Type B pancreatic cell (in vitro differentiated cells): Measurements from ENCODE around the gene LRRC7. TPM values are rescaled to one million over a fixed set of nuclear protein-coding genes. Genes with fewer than 3 reads are reported as not detected.

ENCODE experiments used
- DNase-seq: peaks from one replicate; pipeline ENCODE4 v3.0.0; 2021; ENCODE audit warnings: mixed read lengths; ENCODE audit not compliant: unreplicated experiment; ENCODE audit errors: extremely low spot score
- H3K27ac Mint-ChIP-seq: 2 replicates; pipeline ENCODE4 v1.8.0; 2021; ENCODE audit warnings: mild to moderate bottlenecking, mixed read lengths
- H3K27me3 Mint-ChIP-seq: 2 replicates; pipeline ENCODE4 v1.8.0; 2021; ENCODE audit warnings: mixed read lengths
- H3K36me3 Mint-ChIP-seq: 2 replicates; pipeline ENCODE4 v1.8.0; 2021; ENCODE audit warnings: mixed read lengths
- H3K4me1 Mint-ChIP-seq: one replicate; pipeline ENCODE4 v1.8.0; 2021; ENCODE audit warnings: mixed read lengths; ENCODE audit not compliant: unreplicated experiment
- H3K4me3 Mint-ChIP-seq: 2 replicates; pipeline ENCODE4 v1.8.0; 2021; ENCODE audit warnings: mild to moderate bottlenecking, mixed read lengths
- H3K9me3 Mint-ChIP-seq: 2 replicates; pipeline ENCODE4 v1.8.0; 2021; ENCODE audit warnings: mixed read lengths
- CTCF ChIP-seq: fragments of 200-600 bp; sonication (generic); conservative IDR thresholded peaks from 2 replicates; pipeline ENCODE4 v1.5.0; 2021; ENCODE audit warnings: antibody characterized with exemption, mild to moderate bottlenecking
- total RNA-seq: library from RNA; stranded (reverse); gene quantifications from 2 replicates; pipeline ENCODE4 v1.2.1, GENCODE V29; 2021; ENCODE audit warnings: low replicate concordance

The LRRC7 gene
- total RNA-seq, 1 donor from 2014 or later, result 2.8 TPM

GRCh38 chr1:69691179-69691578 lies 123.5 kb downstream of the LRRC7 start:
- peaks cover 12% of the 10 kb centered on the region for H3K4me1 Mint-ChIP-seq
- no peak for TF ChIP-seq CTCF
- DNase-seq, result no peak
- no peak overlapping the region for H3K27ac Mint-ChIP-seq
- peaks cover 3% of the 10 kb centered on the region for H3K27me3 Mint-ChIP-seq
- H3K36me3 Mint-ChIP-seq, result peaks cover 3% of the 10 kb centered on the region
- peaks cover 5% of the 10 kb centered on the region for H3K9me3 Mint-ChIP-seq
- no peak overlapping the region for H3K4me3 Mint-ChIP-seq

- Mint-ChIP-seq H3K27me3 (peaks cover 17% of the 10 kb centered on the region), H3K4me3 (no peak overlapping the region), H3K4me1 (peaks cover 12% of the 10 kb centered on the region), H3K36me3 (no peaks in the 10 kb centered on the region), H3K27ac (no peak overlapping the region), H3K9me3 (peaks cover 11% of the 10 kb centered on the region)
- TF ChIP-seq CTCF, result no peak
- no peak for DNase-seq
Observed at GRCh38 chr1:69693921-69694675, 126.4 kb downstream of the LRRC7 start.

GRCh38 chr1:69697340-69697739 lies 129.6 kb downstream of the LRRC7 start:
- TF ChIP-seq CTCF, result no peak
- Mint-ChIP-seq H3K4me1 (peaks cover 5% of the 10 kb centered on the region), H3K36me3 (no peaks in the 10 kb centered on the region), H3K27me3 (peaks cover 30% of the 10 kb centered on the region), H3K4me3 (no peak overlapping the region), H3K27ac (no peak overlapping the region), H3K9me3 (peaks cover 13% of the 10 kb centered on the region)
- DNase-seq, result no peak

- DNase-seq, result no peak
- Mint-ChIP-seq H3K36me3 (no peaks in the 10 kb centered on the region), H3K4me1 (no peaks in the 10 kb centered on the region), H3K9me3 (peaks cover 14% of the 10 kb centered on the region), H3K4me3 (no peak overlapping the region), H3K27me3 (peaks cover 36% of the 10 kb centered on the region), H3K27ac (no peak overlapping the region)
- peak; percentile 62 for TF ChIP-seq CTCF
Observed at GRCh38 chr1:69700770-69701169, 133.0 kb downstream of the LRRC7 start.

GRCh38 chr1:69702085-69702484 lies 134.4 kb downstream of the LRRC7 start:
- Mint-ChIP-seq H3K27me3 (peaks cover 42% of the 10 kb centered on the region), H3K4me1 (no peaks in the 10 kb centered on the region), H3K4me3 (no peak overlapping the region), H3K9me3 (peaks cover 6% of the 10 kb centered on the region), H3K27ac (no peak overlapping the region), H3K36me3 (no peaks in the 10 kb centered on the region)
- no peak for DNase-seq
- TF ChIP-seq CTCF, result no peak
